Vagina (tissue), 2 donors: ENCODE measurements around the gene MRPL20.

Experiments used
- POLR2A ChIP-seq, 2 donors: fragments of 450-650 bp; IDR thresholded peaks; one replicate each; pipeline ENCODE4 v1.6.1; 2017; ENCODE audit warnings: antibody characterized with exemption in 2 of 2, mild to moderate bottlenecking in 2 of 2, moderate library complexity in 2 of 2
- TF ChIP-seq, protein P1 (sequence below), 3 experiments: fragments of 450-650 bp in 2 of 3; fragments of 200-600 bp in 1 of 3; sonication (generic) in 1 of 3; IDR thresholded peaks; one replicate each; pipeline ENCODE4 v1.5.1; 2017 to 2019; ENCODE audit warnings: antibody characterized with exemption in 3 of 3, mild to moderate bottlenecking in 2 of 3, moderate library complexity in 2 of 3

DNA sequence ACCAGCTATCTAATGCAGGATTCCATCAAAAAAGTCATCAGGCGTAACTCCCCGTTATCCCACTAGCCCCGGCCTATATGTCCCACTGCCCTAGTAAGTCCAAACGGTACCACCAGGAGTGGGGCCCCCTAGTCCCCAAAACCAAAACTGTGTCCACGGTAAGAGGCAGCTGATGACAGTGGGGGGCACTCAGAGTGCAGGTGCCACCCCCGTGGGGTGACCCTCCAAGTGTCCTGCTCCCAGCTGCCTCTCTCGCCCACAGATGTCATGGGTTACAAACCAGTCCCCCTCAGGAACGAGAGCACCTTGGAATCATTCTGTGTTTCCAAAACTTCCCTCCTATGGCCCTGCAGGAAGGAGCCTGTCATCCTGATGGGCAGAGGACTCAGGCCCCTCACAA lies 21.2 kb downstream of the MRPL20 start:
- TF ChIP-seq, protein P1, sequence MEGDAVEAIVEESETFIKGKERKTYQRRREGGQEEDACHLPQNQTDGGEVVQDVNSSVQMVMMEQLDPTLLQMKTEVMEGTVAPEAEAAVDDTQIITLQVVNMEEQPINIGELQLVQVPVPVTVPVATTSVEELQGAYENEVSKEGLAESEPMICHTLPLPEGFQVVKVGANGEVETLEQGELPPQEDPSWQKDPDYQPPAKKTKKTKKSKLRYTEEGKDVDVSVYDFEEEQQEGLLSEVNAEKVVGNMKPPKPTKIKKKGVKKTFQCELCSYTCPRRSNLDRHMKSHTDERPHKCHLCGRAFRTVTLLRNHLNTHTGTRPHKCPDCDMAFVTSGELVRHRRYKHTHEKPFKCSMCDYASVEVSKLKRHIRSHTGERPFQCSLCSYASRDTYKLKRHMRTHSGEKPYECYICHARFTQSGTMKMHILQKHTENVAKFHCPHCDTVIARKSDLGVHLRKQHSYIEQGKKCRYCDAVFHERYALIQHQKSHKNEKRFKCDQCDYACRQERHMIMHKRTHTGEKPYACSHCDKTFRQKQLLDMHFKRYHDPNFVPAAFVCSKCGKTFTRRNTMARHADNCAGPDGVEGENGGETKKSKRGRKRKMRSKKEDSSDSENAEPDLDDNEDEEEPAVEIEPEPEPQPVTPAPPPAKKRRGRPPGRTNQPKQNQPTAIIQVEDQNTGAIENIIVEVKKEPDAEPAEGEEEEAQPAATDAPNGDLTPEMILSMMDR (IDR thresholded peaks at IDR 0.05), result no peak
- no peak for TF ChIP-seq POLR2A (IDR thresholded peaks at IDR 0.05)
